Measurements from ENCODE around the gene PLA2G12B.
"Not testable (repeated sequence)": the region's sequence is repeated elsewhere in the genome, so short reads cannot be mapped to it uniquely, and the experiment has no call there.

PLA2G12B gene

GRCh38 chr10:72932259-72933015, 22.2 kb downstream of the PLA2G12B start:
- no peak for TF ChIP-seq CTCF (IDR thresholded peaks at IDR 0.05; ENCODE audit: insufficient read depth, low read depth, low read length, missing control alignments)
- H3K4me3 ChIP-seq (ENCODE audit: low read depth, low read length): no peak overlapping the region
- no peak for DNase-seq (ENCODE audit: low read depth)

GRCh38 chr10:72930276-72930675, 24.3 kb downstream of the PLA2G12B start:
- TF ChIP-seq CTCF (IDR thresholded peaks at IDR 0.05; ENCODE audit: insufficient read depth, low read depth, low read length, missing control alignments): no peak
- no peak overlapping the region for H3K4me3 ChIP-seq (ENCODE audit: low read depth, low read length)
- DNase-seq (ENCODE audit: low read depth): no peak

- no peak for DNase-seq (ENCODE audit: low read depth)
- no peak for TF ChIP-seq CTCF (IDR thresholded peaks at IDR 0.05; ENCODE audit: insufficient read depth, low read depth, low read length, missing control alignments)
- H3K4me3 ChIP-seq (ENCODE audit: low read depth, low read length): no peak overlapping the region
These were observed 25.8 kb downstream of the PLA2G12B start for GRCh38 chr10:72928798-72929197.

- no peak for TF ChIP-seq CTCF (IDR thresholded peaks at IDR 0.05; ENCODE audit: insufficient read depth, low read depth, low read length, missing control alignments)
- DNase-seq (ENCODE audit: low read depth): no peak
- H3K4me3 ChIP-seq (ENCODE audit: low read depth, low read length): no peak overlapping the region
These were observed 27.1 kb downstream of the PLA2G12B start for GRCh38 chr10:72927485-72927884.

- no peak overlapping the region for H3K4me3 ChIP-seq (ENCODE audit: low read depth, low read length)
- no peak for TF ChIP-seq CTCF (IDR thresholded peaks at IDR 0.05; ENCODE audit: insufficient read depth, low read depth, low read length, missing control alignments)
- DNase-seq (ENCODE audit: low read depth): no peak
These were observed 28.6 kb downstream of the PLA2G12B start for GRCh38 chr10:72925951-72926465.

- no peak overlapping the region for H3K4me3 ChIP-seq (ENCODE audit: low read depth, low read length)
- DNase-seq (ENCODE audit: low read depth): no peak
- TF ChIP-seq CTCF (IDR thresholded peaks at IDR 0.05; ENCODE audit: insufficient read depth, low read depth, low read length, missing control alignments): no peak
These were observed 30.3 kb downstream of the PLA2G12B start for GRCh38 chr10:72924351-72924750.

GRCh38 chr10:72921147-72921683, 33.4 kb downstream of the PLA2G12B start:
- not testable (repeated sequence) for DNase-seq (ENCODE audit: low read depth); H3K4me3 ChIP-seq (ENCODE audit: low read depth, low read length)

All from GM12865 (cell line).